C4-2B (cell line): ENCODE data around the gene ZNF496.
"Not testable (repeated sequence)": the region's sequence is repeated elsewhere in the genome, so short reads cannot be mapped to it uniquely, and the experiment has no call there.

Experiments used
- H3K27ac ChIP-seq: fragments of 450-650 bp; 2 replicates; pipeline ENCODE4 v1.5.1; 2017
- ZFX ChIP-seq: fragments of 450-650 bp; IDR thresholded peaks from 2 replicates; pipeline ENCODE4 v1.6.1; 2017
- TF ChIP-seq, protein P1 (sequence below): fragments of 450-650 bp; conservative IDR thresholded peaks from 2 replicates; pipeline ENCODE4 v1.5.1; 2017; ENCODE audit warnings: mild to moderate bottlenecking

ZNF496 gene

DNA sequence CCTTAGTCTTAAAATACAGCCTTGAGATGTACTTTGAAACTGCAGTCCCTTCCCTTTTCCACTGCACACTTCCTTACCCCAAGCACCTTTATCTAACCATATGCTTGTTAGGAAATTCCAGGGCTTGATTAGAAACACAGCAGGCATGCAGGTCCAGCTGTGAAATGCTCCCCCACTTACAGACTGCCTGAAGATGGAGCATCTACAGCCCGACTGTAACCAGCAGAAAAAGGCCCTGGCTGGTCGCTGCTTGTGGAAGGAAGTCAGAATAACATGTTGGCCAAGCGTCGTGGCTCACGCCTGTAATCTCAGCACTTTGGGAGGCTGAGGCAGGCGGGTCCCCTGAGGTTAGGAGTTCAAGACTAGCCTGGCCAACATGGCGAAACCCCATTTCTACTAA is 38.6 kb downstream of the ZNF496 start:
- TF ChIP-seq ZFX: no peak
- TF ChIP-seq, protein P1, sequence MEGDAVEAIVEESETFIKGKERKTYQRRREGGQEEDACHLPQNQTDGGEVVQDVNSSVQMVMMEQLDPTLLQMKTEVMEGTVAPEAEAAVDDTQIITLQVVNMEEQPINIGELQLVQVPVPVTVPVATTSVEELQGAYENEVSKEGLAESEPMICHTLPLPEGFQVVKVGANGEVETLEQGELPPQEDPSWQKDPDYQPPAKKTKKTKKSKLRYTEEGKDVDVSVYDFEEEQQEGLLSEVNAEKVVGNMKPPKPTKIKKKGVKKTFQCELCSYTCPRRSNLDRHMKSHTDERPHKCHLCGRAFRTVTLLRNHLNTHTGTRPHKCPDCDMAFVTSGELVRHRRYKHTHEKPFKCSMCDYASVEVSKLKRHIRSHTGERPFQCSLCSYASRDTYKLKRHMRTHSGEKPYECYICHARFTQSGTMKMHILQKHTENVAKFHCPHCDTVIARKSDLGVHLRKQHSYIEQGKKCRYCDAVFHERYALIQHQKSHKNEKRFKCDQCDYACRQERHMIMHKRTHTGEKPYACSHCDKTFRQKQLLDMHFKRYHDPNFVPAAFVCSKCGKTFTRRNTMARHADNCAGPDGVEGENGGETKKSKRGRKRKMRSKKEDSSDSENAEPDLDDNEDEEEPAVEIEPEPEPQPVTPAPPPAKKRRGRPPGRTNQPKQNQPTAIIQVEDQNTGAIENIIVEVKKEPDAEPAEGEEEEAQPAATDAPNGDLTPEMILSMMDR: no peak
- no peak overlapping the region for H3K27ac ChIP-seq

DNA sequence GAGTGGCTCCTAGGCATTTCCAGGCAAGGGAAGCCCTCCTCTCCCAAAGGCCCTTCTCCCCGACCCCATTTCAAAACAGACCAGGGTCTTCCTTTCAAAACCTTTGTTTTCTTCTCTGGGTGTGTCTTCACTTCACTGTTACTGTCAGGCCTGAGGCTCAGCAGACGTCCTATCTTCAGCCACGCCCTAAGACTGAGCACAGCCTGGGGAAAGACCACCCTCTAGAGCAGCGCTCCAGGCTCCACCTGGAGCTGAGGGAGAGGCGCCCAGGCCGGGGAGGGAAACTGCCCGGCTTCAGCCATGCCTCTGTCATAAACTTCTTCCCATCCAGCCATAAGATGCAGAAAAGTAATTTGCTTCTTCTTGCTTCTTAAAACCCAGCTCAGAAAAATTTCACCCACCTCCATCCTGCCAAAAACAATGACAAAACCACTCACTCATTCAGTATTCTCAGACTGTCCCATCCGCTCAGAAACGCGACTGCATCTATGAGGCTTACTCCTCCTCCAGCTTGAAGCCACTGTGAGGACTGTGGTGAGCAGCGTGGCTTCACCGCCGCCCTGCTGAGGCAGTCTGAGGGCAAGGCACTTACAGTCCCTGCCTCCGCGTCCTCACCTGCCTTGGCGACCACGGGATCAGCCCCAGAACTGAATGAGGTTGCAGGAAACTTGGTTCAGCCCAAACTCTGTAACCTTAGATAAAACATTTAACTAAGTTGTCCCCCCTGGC is 39.7 kb downstream of the ZNF496 start:
- TF ChIP-seq, protein P1: no peak
- TF ChIP-seq ZFX: no peak
- H3K27ac ChIP-seq: no peak overlapping the region

DNA sequence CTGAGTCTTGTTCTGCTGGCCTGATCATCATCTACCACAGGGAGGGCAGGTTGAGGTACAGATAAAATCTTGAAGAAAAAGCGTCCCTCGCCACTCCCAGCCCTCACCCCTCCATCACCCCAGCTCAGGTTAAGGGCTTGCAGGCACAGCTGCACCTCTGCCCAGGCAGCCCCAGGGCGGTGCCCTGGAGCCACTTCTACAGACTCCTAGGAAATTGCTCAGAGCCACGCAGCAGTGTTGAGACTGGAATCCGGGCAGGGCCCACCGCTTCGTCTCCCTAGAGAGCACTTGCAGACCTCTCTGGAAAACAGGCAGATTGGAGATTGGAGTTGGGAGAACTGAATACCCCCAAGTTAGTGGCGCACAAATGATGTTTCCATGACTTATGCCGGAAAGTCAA is 40.5 kb downstream of the ZNF496 start:
- H3K27ac ChIP-seq: no peak overlapping the region
- TF ChIP-seq, protein P1: no peak
- no peak for TF ChIP-seq ZFX

DNA sequence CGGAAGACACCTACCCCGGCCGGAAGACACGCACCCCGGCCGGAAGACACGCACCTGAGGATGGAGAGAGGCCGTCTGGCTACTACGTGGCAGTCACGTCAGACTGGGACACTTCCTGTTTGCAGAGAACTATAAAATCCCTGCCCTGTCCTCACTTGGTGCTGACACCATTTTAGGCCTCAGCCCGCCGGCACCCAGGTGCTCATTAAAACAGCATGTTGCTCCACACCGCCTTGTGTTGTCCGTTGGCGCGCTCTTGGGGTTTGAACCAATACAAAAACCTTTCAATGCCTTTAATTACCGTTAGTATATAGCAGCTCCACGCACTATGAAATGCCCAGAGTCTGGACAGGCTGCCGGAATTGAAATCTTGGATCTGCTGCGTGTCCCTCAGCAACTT is 41.1 kb downstream of the ZNF496 start:
- H3K27ac ChIP-seq: no peak overlapping the region
- TF ChIP-seq, protein P1: no peak
- no peak for TF ChIP-seq ZFX

DNA sequence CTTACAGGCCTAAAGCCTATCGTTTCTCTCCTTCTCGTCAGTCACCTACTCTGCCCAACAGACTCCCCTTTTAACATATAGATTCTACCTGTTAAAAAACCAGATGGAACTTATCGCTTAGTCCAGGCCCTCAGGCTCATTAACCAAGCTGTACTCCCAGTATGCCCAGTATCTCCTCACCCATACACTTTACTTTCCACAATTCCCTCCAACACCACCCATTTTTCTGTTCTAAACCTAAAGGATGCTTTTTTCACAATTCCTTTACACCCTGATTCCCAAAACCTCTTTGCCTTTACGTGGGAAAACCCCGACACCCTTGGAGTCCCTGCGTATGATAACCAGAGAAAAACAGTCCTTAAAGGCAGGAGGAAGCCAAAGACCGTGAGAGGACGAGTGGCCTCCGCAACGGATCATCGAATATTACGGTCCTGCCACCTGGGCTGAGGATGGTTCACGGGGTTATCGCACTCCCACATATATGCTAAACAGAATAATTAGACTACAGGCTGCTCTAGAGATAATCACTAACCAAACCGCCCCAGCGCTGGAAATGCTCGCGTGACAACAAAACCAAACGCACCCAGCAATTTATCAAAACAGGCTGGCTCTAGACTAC is 42.3 kb downstream of the ZNF496 start:
- H3K27ac ChIP-seq: not testable (repeated sequence)

DNA sequence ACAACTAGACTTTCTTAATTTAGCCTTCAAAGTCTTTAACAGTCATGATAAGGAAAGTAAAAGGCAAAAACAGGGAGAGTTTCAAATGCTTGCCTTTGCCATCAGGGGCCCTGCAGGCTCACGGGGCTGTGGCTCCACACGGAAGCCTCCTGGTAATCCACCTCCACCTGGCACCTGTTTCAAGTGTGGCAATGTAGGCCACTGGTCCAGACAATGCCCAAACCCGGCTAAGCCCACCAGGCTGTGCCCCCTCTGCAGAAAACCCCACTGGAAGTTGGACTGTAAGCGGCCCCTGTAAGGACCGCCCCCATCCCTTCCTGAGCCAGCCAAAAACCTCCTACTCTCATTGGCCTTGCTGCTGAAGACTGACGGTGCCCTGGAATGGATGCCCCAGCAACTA is 43.3 kb downstream of the ZNF496 start:
- TF ChIP-seq, protein P1: no peak
- TF ChIP-seq ZFX: no peak
- H3K27ac ChIP-seq: no peak overlapping the region

DNA sequence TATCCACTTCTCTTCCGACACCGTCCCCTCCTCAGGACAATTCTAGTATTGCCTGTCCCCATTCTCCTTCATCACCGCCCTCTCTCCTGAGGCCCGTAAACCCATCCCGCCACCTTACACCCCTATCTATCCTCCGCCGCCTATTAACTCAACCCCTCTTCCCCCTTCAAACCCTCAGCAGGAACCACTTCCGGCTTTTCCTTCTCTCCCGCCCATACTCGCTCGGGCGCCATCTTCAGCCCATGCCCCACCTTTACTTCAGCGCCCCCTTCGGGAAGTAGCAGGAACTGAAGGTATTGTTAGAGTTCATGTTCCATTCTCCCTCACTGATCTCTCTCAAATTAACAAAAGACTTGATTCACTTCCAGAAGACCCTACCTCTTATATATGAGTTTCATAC is 44.2 kb downstream of the ZNF496 start:
- TF ChIP-seq, protein P1: no peak; the same call in 1 of the 2 replicates
- no peak for TF ChIP-seq ZFX

DNA sequence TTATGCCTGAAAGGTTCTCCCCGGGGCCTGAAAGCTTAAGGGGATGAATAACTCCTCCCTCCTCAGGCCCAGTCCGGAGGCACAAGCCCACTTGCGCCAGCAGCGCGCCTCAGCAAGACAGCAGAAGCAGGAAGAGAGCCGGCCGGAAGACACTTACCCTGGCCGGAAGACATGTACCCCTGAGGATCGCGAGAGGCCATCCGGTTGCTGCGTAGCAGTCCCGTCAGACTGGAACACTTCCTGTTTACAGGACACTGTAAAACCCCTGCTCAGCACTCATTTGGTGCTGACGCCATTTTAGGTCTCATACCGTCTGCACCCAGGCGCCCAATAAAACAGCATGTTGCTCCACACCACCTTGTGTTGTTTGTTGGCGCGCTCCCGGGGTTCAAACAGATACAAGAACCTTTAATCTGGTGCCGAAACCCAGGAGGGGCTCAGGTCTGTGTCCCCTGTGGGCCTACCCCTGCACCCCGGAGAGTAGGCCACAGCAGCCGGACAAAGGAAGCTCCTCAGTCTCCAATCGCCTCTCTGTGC is 45.5 kb downstream of the ZNF496 start:
- no peak overlapping the region for H3K27ac ChIP-seq
- TF ChIP-seq, protein P1: no peak
- TF ChIP-seq ZFX: no peak

More for the DNA sequence above, 44.2 kb downstream of the ZNF496 start:
- H3K27ac ChIP-seq: no peak overlapping the region
